HG03175 (cell line): ENCODE measurements around the gene PTAR1.

Source experiments
- ATAC-seq: cut with Tn5 transposase; IDR thresholded peaks from one replicate; pipeline ENCODE4 v1.9.1; 2021; ENCODE audit warnings: mild to moderate bottlenecking, moderate library complexity; ENCODE audit not compliant: unreplicated experiment

The PTAR1 gene

GRCh38 chr9:69753830-69754229 is 6.0 kb downstream of the PTAR1 start:
- no peak for ATAC-seq

- no peak for ATAC-seq
Measured at GRCh38 chr9:69750085-69750484, 9.7 kb downstream of the PTAR1 start.

- no peak for ATAC-seq
Measured at GRCh38 chr9:69748304-69748703, 11.5 kb downstream of the PTAR1 start.

GRCh38 chr9:69746859-69747560 is 12.8 kb downstream of the PTAR1 start:
- ATAC-seq: no peak

GRCh38 chr9:69745716-69746437 is 13.9 kb downstream of the PTAR1 start:
- no peak for ATAC-seq

- ATAC-seq: no peak
Measured at GRCh38 chr9:69744688-69745380, 15.0 kb downstream of the PTAR1 start.

GRCh38 chr9:69743930-69744329 is 15.9 kb downstream of the PTAR1 start:
- ATAC-seq: no peak

- no peak for ATAC-seq
Measured at GRCh38 chr9:69740872-69741505, 18.8 kb downstream of the PTAR1 start.

- no peak for ATAC-seq
Measured at GRCh38 chr9:69731348-69731747, 28.5 kb downstream of the PTAR1 start.

GRCh38 chr9:69719983-69720382 is 39.8 kb downstream of the PTAR1 start:
- no peak for ATAC-seq

GRCh38 chr9:69719367-69719766 is 40.4 kb downstream of the PTAR1 start:
- no peak for ATAC-seq

- no peak for ATAC-seq
Measured at GRCh38 chr9:69718218-69718617, 41.6 kb downstream of the PTAR1 start.

GRCh38 chr9:69715825-69716224 is 44.0 kb downstream of the PTAR1 start:
- ATAC-seq: no peak

GRCh38 chr9:69715096-69715495 is 44.7 kb downstream of the PTAR1 start:
- ATAC-seq: no peak

GRCh38 chr9:69697475-69697874 is 62.3 kb downstream of the PTAR1 start:
- ATAC-seq: no peak

GRCh38 chr9:69696802-69697201 is 63.0 kb downstream of the PTAR1 start:
- no peak for ATAC-seq

- ATAC-seq: no peak
Measured at GRCh38 chr9:69689991-69690538, 69.7 kb downstream of the PTAR1 start.

- no peak for ATAC-seq
Measured at GRCh38 chr9:69683927-69684326, 75.9 kb downstream of the PTAR1 start.

- ATAC-seq: no peak
Measured at GRCh38 chr9:69678843-69679538, 80.8 kb downstream of the PTAR1 start.

- ATAC-seq: no peak
Measured at GRCh38 chr9:69677931-69678330, 81.9 kb downstream of the PTAR1 start.

GRCh38 chr9:69675563-69675962 is 84.2 kb downstream of the PTAR1 start:
- ATAC-seq: no peak
